Hepatocyte (in vitro differentiated cells): Measurements from ENCODE around the gene ZNG1F.
"Not testable (repeated sequence)": the region's sequence is repeated elsewhere in the genome, so short reads cannot be mapped to it uniquely, and the experiment has no call there.

Experiments used
- CTCF ChIP-seq: fragments of 200-600 bp; sonication (generic); IDR thresholded peaks from 2 replicates; pipeline ENCODE4 v1.5.1; 2016; ENCODE audit warnings: antibody characterized with exemption, mild to moderate bottlenecking; ENCODE audit not compliant: poor library complexity
- EZH2 ChIP-seq: fragments of 200-600 bp; sonication (generic); IDR thresholded peaks from 2 replicates; pipeline ENCODE4 v1.6.1; 2016; ENCODE audit warnings: antibody characterized with exemption, mild to moderate bottlenecking, borderline replicate concordance

GRCh38 chr9:41119311-41119710 is 69.8 kb downstream of the ZNG1F start:
- not testable (repeated sequence) for TF ChIP-seq CTCF, EZH2
